Activated CD4-positive, alpha-beta T cell treated with anti-CD3 and anti-CD28 coated beads, Interleukin-2, amount 10 ng/mL, durations not matched to agents 24 days and 14 days (primary cell): ENCODE results near the gene LDLRAD3. TPM values are rescaled to one million over a fixed set of nuclear protein-coding genes. Genes with fewer than 3 reads are reported as not detected.

Experiments
- DNase-seq: peaks from one replicate; pipeline ENCODE4 v3.0.0; 2022
- H3K27ac Mint-ChIP-seq: one replicate; pipeline ENCODE4 v1.8.0; 2022; ENCODE audit warnings: mild to moderate bottlenecking, mixed read lengths
- H3K27me3 Mint-ChIP-seq: one replicate; pipeline ENCODE4 v1.8.0; 2022; ENCODE audit warnings: mixed read lengths
- H3K36me3 Mint-ChIP-seq: one replicate; pipeline ENCODE4 v1.8.0; 2022; ENCODE audit warnings: low read depth, mild to moderate bottlenecking, mixed read lengths
- H3K4me1 Mint-ChIP-seq: one replicate; pipeline ENCODE4 v1.8.0; 2021; ENCODE audit warnings: mixed read lengths
- H3K4me3 Mint-ChIP-seq: one replicate; pipeline ENCODE4 v1.8.0; 2022; ENCODE audit warnings: mild to moderate bottlenecking, moderate library complexity, mixed read lengths
- H3K9me3 Mint-ChIP-seq: one replicate; pipeline ENCODE4 v1.8.0; 2021; ENCODE audit warnings: mixed read lengths
- intact Hi-C: fragments of 100-400 bp; cut with micrococcal nuclease; formaldehyde crosslinking; loops from one replicate; pipeline ENCODE4 v1.15.1; 2023
- total RNA-seq: library from RNA; stranded (reverse); gene quantifications from 2 replicates; pipeline ENCODE4 v1.2.3, GENCODE V29; 2022

The LDLRAD3 gene
- total RNA-seq, 1 donor from 2014 or later, result 0.54 TPM

GRCh38 chr11:36070213-36070953 lies 126.5 kb downstream of the LDLRAD3 start:
- H3K27ac Mint-ChIP-seq, result no peak overlapping the region
- no peak for DNase-seq
- no peaks in the 10 kb centered on the region for H3K4me1 Mint-ChIP-seq
- intact Hi-C loops, result no loop called here
- H3K27me3 Mint-ChIP-seq, result peaks cover 5% of the 10 kb centered on the region
- H3K4me3 Mint-ChIP-seq, result no peak overlapping the region
- no peaks in the 10 kb centered on the region for H3K36me3 Mint-ChIP-seq
- peaks cover 4% of the 10 kb centered on the region for H3K9me3 Mint-ChIP-seq

- Mint-ChIP-seq H3K36me3 (no peaks in the 10 kb centered on the region), H3K4me1 (no peaks in the 10 kb centered on the region), H3K27ac (no peak overlapping the region), H3K27me3 (peaks cover 5% of the 10 kb centered on the region), H3K9me3 (peaks cover 4% of the 10 kb centered on the region), H3K4me3 (no peak overlapping the region)
- intact Hi-C loops, result no loop called here
- DNase-seq, result no peak
Measured at GRCh38 chr11:36070954-36071330, 127.1 kb downstream of the LDLRAD3 start.

DNA sequence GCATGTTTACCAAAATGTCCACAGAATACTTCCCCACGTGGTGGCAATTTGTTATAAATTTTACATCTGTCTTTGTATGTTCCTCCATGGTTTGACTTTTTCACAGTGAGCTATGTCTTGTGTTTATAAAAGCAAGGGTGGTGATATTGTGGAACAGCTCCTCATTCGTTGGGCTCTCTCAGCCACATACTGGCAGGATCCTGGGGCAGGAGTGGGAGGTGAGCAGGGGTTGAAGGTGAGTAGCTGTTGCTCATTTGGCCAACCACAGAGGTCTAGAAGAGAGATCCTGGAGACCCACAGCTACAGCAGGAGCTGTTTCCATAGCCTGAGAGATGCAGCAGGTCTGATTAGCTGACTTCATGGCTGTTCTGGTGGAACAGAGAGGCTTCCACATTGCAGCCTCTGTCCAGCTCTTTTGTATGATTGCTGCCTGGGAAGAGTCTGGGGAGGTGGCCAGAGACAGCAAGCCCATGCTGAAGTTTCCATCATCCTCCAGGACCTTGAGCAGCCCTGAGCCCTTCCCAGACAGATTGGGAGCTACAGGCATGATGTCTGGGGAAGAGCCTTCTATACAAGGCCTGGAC lies 128.1 kb downstream of the LDLRAD3 start:
- H3K27ac Mint-ChIP-seq, result no peak overlapping the region
- peaks cover 3% of the 10 kb centered on the region for H3K27me3 Mint-ChIP-seq

GRCh38 chr11:36073411-36074203 lies 129.7 kb downstream of the LDLRAD3 start:
- Mint-ChIP-seq H3K4me1 (no peaks in the 10 kb centered on the region), H3K4me3 (no peak overlapping the region), H3K9me3 (no peaks in the 10 kb centered on the region), H3K27ac (no peak overlapping the region), H3K36me3 (no peaks in the 10 kb centered on the region), H3K27me3 (peaks cover 3% of the 10 kb centered on the region)
- no peak for DNase-seq
- intact Hi-C loops, result no loop called here

More for the DNA sequence above, 128.1 kb downstream of the LDLRAD3 start:
- intact Hi-C loops, result no loop called here
- H3K9me3 Mint-ChIP-seq, result peaks cover under 1% of the 10 kb centered on the region
- no peaks in the 10 kb centered on the region for H3K4me1 Mint-ChIP-seq
- H3K4me3 Mint-ChIP-seq, result no peak overlapping the region
- H3K36me3 Mint-ChIP-seq, result no peaks in the 10 kb centered on the region
- no peak for DNase-seq

- H3K27ac Mint-ChIP-seq, result no peak overlapping the region
- no peak for DNase-seq
- no peaks in the 10 kb centered on the region for H3K4me1 Mint-ChIP-seq
- H3K36me3 Mint-ChIP-seq, result no peaks in the 10 kb centered on the region
- intact Hi-C loops, result no loop called here
- peaks cover 3% of the 10 kb centered on the region for H3K27me3 Mint-ChIP-seq
- H3K4me3 Mint-ChIP-seq, result no peak overlapping the region
- H3K9me3 Mint-ChIP-seq, result no peaks in the 10 kb centered on the region
Measured at GRCh38 chr11:36074941-36075431, 131.1 kb downstream of the LDLRAD3 start.

DNA sequence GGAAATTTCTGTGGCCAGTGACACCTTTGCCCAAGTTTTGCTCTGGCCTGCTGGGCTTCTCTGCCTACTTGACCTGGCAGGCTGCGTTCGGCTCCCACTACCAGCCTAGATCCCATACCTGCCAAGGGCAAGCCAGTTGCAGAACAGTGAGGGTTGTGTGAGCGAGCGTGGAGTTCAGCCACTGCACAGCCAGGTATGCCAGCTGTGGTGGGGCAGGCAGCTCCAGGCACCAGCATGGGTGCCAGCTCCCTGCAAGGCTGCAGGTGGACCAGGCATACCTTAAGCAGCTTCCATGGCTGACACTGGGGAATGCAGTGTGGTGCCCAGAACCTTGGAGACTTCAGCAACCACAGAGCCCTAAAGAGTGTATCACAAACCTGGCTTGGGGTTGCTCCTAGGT lies 133.5 kb downstream of the LDLRAD3 start:
- H3K4me1 Mint-ChIP-seq, result no peaks in the 10 kb centered on the region

DNA sequence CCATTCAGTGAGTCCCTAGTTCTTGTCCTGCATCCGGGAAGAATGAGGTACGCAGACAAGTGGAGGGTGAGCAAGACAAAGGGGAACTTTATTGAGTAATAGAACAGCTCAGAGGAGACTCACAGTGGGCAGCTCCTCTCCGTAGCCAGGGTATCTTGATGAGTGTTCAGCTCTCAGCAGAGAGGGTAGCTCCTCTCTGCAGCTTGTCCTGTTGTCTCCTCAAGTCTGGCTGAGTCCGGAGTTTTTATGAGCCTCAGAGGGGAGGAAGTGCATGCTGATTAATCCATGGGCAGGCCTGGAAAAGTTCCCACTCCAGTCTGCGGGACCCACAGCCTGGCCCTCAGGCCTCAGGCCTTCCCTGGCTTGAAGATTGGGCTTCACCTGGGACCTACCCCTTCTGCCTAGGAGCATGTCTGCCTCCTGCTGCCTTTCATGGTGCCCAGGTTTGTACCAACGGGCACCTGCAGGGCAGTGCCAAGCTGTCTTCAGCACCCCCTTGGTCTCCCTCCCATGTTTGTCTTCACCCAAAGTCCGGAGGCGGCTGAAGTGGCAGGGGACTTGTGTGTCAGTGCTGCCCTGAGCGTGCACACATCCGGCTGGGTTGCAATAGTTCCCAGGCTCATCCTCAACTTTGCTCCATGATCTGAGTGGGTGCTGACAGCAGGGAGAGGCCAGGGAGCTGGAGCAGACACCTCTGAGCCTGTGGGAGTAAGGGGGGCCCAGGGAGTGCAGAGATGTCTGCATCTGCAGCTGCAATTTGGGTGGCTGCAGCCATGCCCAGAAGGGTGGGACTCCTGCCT lies 134.2 kb downstream of the LDLRAD3 start:
- Mint-ChIP-seq H3K4me1 (no peaks in the 10 kb centered on the region), H3K36me3 (no peaks in the 10 kb centered on the region), H3K27ac (no peak overlapping the region), H3K27me3 (peaks cover 3% of the 10 kb centered on the region), H3K9me3 (no peaks in the 10 kb centered on the region), H3K4me3 (no peak overlapping the region)
- DNase-seq, result no peak
- intact Hi-C loops, result no loop called here

More for the DNA sequence above, 133.5 kb downstream of the LDLRAD3 start:
- no peak overlapping the region for H3K4me3 Mint-ChIP-seq
- no peaks in the 10 kb centered on the region for H3K9me3 Mint-ChIP-seq
- H3K36me3 Mint-ChIP-seq, result no peaks in the 10 kb centered on the region
- H3K27me3 Mint-ChIP-seq, result peaks cover 3% of the 10 kb centered on the region
- intact Hi-C loops, result no loop called here
- no peak overlapping the region for H3K27ac Mint-ChIP-seq
- DNase-seq, result no peak

GRCh38 chr11:36078686-36079055 lies 134.8 kb downstream of the LDLRAD3 start:
- DNase-seq, result no peak
- H3K9me3 Mint-ChIP-seq, result no peaks in the 10 kb centered on the region
- H3K27me3 Mint-ChIP-seq, result peaks cover 3% of the 10 kb centered on the region
- H3K36me3 Mint-ChIP-seq, result no peaks in the 10 kb centered on the region
- H3K4me3 Mint-ChIP-seq, result no peak overlapping the region
- intact Hi-C loops, result no loop called here
- H3K27ac Mint-ChIP-seq, result no peak overlapping the region
- H3K4me1 Mint-ChIP-seq, result no peaks in the 10 kb centered on the region

DNA sequence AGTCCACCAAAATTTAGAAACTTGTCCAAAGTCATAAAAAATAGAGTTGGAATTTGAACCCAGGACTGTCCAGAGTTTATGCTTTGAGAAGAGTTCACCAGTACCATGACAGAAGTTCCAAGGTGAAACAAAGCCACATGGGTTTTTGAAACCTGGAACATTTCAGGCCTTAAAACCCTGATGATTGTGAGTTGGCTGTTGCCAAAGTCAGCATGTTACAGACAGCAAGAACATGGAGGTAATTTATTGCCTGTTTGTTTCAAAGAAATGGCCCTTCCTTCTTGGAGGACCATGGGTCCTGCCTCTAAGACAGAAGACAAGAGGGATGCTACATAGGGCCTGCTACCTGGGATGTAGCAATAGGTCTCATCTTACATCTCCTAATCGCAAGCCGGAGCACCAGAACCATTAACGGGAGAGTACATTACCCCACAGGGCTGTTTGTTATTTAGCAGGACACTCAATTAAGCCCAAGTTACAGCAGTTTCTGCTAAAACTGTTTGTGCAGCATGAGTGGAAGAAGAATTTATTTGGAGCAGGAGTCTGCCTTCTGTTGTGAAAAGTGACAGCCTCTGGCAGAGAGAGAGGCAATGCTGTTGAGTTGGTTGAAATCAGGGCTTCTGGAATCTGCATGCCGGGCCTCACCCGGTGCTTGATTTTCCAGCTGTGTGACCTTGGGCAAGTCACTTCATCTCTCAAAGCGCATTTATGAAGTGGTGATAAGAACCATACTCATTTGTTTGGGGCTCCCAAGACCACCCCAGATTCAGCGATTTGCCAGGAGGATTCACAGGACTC lies 136.2 kb downstream of the LDLRAD3 start:
- no peak overlapping the region for H3K27ac Mint-ChIP-seq
- no peak for DNase-seq
- no peaks in the 10 kb centered on the region for H3K4me1 Mint-ChIP-seq
- H3K27me3 Mint-ChIP-seq, result no peaks in the 10 kb centered on the region
- intact Hi-C loops, result no loop called here
- no peaks in the 10 kb centered on the region for H3K9me3 Mint-ChIP-seq
- no peak overlapping the region for H3K4me3 Mint-ChIP-seq
- no peaks in the 10 kb centered on the region for H3K36me3 Mint-ChIP-seq

- H3K27ac Mint-ChIP-seq, result no peak overlapping the region
- H3K4me1 Mint-ChIP-seq, result no peaks in the 10 kb centered on the region
- no peaks in the 10 kb centered on the region for H3K27me3 Mint-ChIP-seq
- no peak for DNase-seq
- no peaks in the 10 kb centered on the region for H3K36me3 Mint-ChIP-seq
- H3K9me3 Mint-ChIP-seq, result no peaks in the 10 kb centered on the region
- H3K4me3 Mint-ChIP-seq, result no peak overlapping the region
- intact Hi-C loops, result no loop called here
Measured at GRCh38 chr11:36081274-36081945, 137.5 kb downstream of the LDLRAD3 start.

GRCh38 chr11:36086366-36086765 lies 142.5 kb downstream of the LDLRAD3 start:
- Mint-ChIP-seq H3K9me3 (no peaks in the 10 kb centered on the region), H3K36me3 (no peaks in the 10 kb centered on the region), H3K27me3 (peaks cover 13% of the 10 kb centered on the region), H3K4me3 (no peak overlapping the region), H3K4me1 (no peaks in the 10 kb centered on the region), H3K27ac (no peak overlapping the region)
- no peak for DNase-seq
- intact Hi-C loops, result no loop called here

- no peak overlapping the region for H3K4me3 Mint-ChIP-seq
- intact Hi-C loops, result no loop called here
- no peaks in the 10 kb centered on the region for H3K4me1 Mint-ChIP-seq
- H3K9me3 Mint-ChIP-seq, result no peaks in the 10 kb centered on the region
- no peak overlapping the region for H3K27ac Mint-ChIP-seq
- peaks cover 19% of the 10 kb centered on the region for H3K27me3 Mint-ChIP-seq
- no peaks in the 10 kb centered on the region for H3K36me3 Mint-ChIP-seq
- no peak for DNase-seq
Measured at GRCh38 chr11:36088266-36088972, 144.6 kb downstream of the LDLRAD3 start.
